Left lung (tissue), 10 donors: ENCODE data around the gene TAS1R3. TPM values are rescaled to one million over a fixed set of nuclear protein-coding genes. Genes with fewer than 3 reads are reported as not detected.

ENCODE experiments used
- ATAC-seq: fragments of 200-7000 bp; cut with Tn5 transposase; one replicate; pipeline ENCODE4 v1.9.1; 2020; ENCODE audit warnings: moderate library complexity
- DNase-seq, 4 donors: peaks; one replicate each; pipeline ENCODE4 v3.0.0-alpha.2; 2013 to 2020
- H3K27ac ChIP-seq, 2 donors: fragments of 200-600 bp; sonication (generic) in 1 of 2; one replicate each; pipeline versions ENCODE4 v1.5.0 to v1.8.0; 2020 to 2021
- H3K27me3 ChIP-seq, 2 donors: fragments of 200-600 bp; sonication (generic) in 1 of 2; one replicate each; pipeline versions ENCODE4 v1.5.0 to v1.8.0; 2020 to 2021
- H3K36me3 ChIP-seq, 2 donors: fragments of 200-600 bp; sonication (generic) in 1 of 2; one replicate each; pipeline versions ENCODE4 v1.5.0 to v1.8.0; 2020 to 2021
- H3K4me1 ChIP-seq, 2 donors: fragments of 200-600 bp; one replicate each; pipeline ENCODE4 v1.8.0; 2021
- H3K4me3 ChIP-seq, 2 donors: fragments of 200-600 bp; sonication (generic) in 1 of 2; one replicate each; pipeline versions ENCODE4 v1.5.0 to v1.8.0; 2020 to 2021; ENCODE audit warnings: mild to moderate bottlenecking in 1 of 2
- H3K9me3 ChIP-seq, 2 donors: fragments of 200-600 bp; sonication (generic) in 1 of 2; one replicate each; pipeline versions ENCODE4 v1.5.0 to v1.8.0; 2020 to 2021
- CTCF ChIP-seq, 2 donors: fragments of 200-600 bp; sonication (generic) in 1 of 2; IDR thresholded peaks; one replicate each; pipeline versions ENCODE4 v1.5.0 to v1.8.0; 2021; ENCODE audit warnings: antibody characterized with exemption in 2 of 2
- intact Hi-C, 2 donors: fragments of 100-400 bp; cut with DNase I; formaldehyde crosslinking; loops; one replicate each; pipeline versions ENCODE4 v1.11.2 to v1.14.2; 2022
- polyA plus RNA-seq, 6 donors: library from polyadenylated mRNA; unstranded; fragments of 120-200 nt; gene quantifications; one replicate each; pipeline ENCODE4 v1.2.1, GENCODE V29; 2013; ENCODE audit not compliant: insufficient read length in 6 of 6
- total RNA-seq, 2 donors: library from RNA; stranded (reverse); fragmentation: NEBNext Ultra II Directional; extraction: Animal tissue kit (Norgen Biotek cat#: 25700); gene quantifications; one replicate each; pipeline ENCODE4 v1.2.1, GENCODE V29; 2021
- donor health status: DM: no; HTN: yes; CAD: no.
- donor health status: DM: no; HTN: no; CAD: no.

TAS1R3 gene
- total and polyA plus RNA-seq, 8 donors = 0.20 to 0.75 (median 0.34) TPM

- H3K36me3 ChIP-seq = peaks cover 0 to 35% of the 10 kb centered on the region in 2 donors
- ATAC-seq (no peak), DNase-seq (no peak)
- peaks cover 7 to 11% of the 10 kb centered on the region in 2 donors for H3K4me1 ChIP-seq
- H3K27me3 ChIP-seq = no peaks in the 10 kb centered on the region
- H3K4me3 ChIP-seq = no peak overlapping the region
- TF ChIP-seq CTCF (IDR thresholded peaks at IDR 0.05) = no peak
- no peaks in the 10 kb centered on the region for H3K9me3 ChIP-seq
- H3K27ac ChIP-seq = no peak overlapping the region
- intact Hi-C loops = loop anchor here in 1 of 2 donors (10.0 kb wide), 1 partner anchor 175 kb away; no protein-coding TSS in a partner anchor
Observed at GRCh38 chr1:1299686-1300351, 31.3 kb upstream of the TAS1R3 start.

GRCh38 chr1:1300352-1300739 is 30.7 kb upstream of the TAS1R3 start:
- no peak for TF ChIP-seq CTCF (IDR thresholded peaks at IDR 0.05)
- DNase-seq = no peak
- intact Hi-C loops = no loop called here

GRCh38 chr1:1302006-1302430 is 29.1 kb upstream of the TAS1R3 start:
- TF ChIP-seq CTCF (IDR thresholded peaks at IDR 0.05) = peak in 1 of 2 donors; percentile 35
- no peak overlapping the region for H3K4me3 ChIP-seq
- H3K9me3 ChIP-seq = no peaks in the 10 kb centered on the region
- ATAC-seq = no peak
- no peak for DNase-seq
- no peaks in the 10 kb centered on the region for H3K27me3 ChIP-seq
- intact Hi-C loops = no loop called here
- peaks cover 0 to 13% of the 10 kb centered on the region in 2 donors for H3K36me3 ChIP-seq
- peaks cover 28 to 33% of the 10 kb centered on the region in 2 donors for H3K4me1 ChIP-seq
- H3K27ac ChIP-seq = no peak overlapping the region

More at GRCh38 chr1:1300352-1300739, 30.7 kb upstream of the TAS1R3 start:
- no peak overlapping the region for H3K27ac ChIP-seq
- ATAC-seq = no peak
- no peaks in the 10 kb centered on the region for H3K9me3 ChIP-seq
- peaks cover 12 to 16% of the 10 kb centered on the region in 2 donors for H3K4me1 ChIP-seq
- H3K4me3 ChIP-seq = no peak overlapping the region
- H3K27me3 ChIP-seq = no peaks in the 10 kb centered on the region
- H3K36me3 ChIP-seq = peaks cover 0 to 30% of the 10 kb centered on the region in 2 donors

- Histone ChIP-seq H3K36me3 (peaks cover 0 to 8% of the 10 kb centered on the region in 2 donors), H3K27me3 (no peaks in the 10 kb centered on the region), H3K27ac (no peak overlapping the region), H3K4me1 (peaks cover 28 to 36% of the 10 kb centered on the region in 2 donors), H3K4me3 (no peak overlapping the region), H3K9me3 (no peaks in the 10 kb centered on the region)
- no peak for TF ChIP-seq CTCF (IDR thresholded peaks at IDR 0.05)
- DNase-seq (no peak), ATAC-seq (no peak)
- intact Hi-C loops = no loop called here
Observed at GRCh38 chr1:1302951-1303509, 28.1 kb upstream of the TAS1R3 start.

GRCh38 chr1:1303736-1304135 is 27.3 kb upstream of the TAS1R3 start:
- intact Hi-C loops = no loop called here
- TF ChIP-seq CTCF (IDR thresholded peaks at IDR 0.05) = no peak
- H3K36me3 ChIP-seq = peaks cover 0 to 4% of the 10 kb centered on the region in 2 donors
- no peaks in the 10 kb centered on the region for H3K27me3 ChIP-seq
- H3K27ac ChIP-seq = no peak overlapping the region
- DNase-seq = no peak
- H3K4me3 ChIP-seq = no peak overlapping the region
- H3K4me1 ChIP-seq = peaks cover 28 to 37% of the 10 kb centered on the region in 2 donors
- no peak for ATAC-seq
- no peaks in the 10 kb centered on the region for H3K9me3 ChIP-seq
